ENCODE data around the gene MGARP. TPM values are rescaled to one million over a fixed set of nuclear protein-coding genes. Genes with fewer than 3 reads are reported as not detected.

Gene MGARP
- polyA plus RNA-seq, 1 donor from 2014 or later = 1.3 TPM

- no peaks in the 10 kb centered on the region for H4K20me1 ChIP-seq (ENCODE audit: insufficient read depth)
- no peaks in the 10 kb centered on the region for H3K9me2 ChIP-seq (ENCODE audit: insufficient read depth, low read length)
- TF ChIP-seq SMC3 (conservative IDR thresholded peaks at IDR 0.05; ENCODE audit: poor library complexity) = peak; percentile 92
- TF ChIP-seq RAD21 (conservative IDR thresholded peaks at IDR 0.05) = peak; percentile 82
- TF ChIP-seq CTCF (IDR thresholded peaks at IDR 0.05; ENCODE audit: poor library complexity, severe bottlenecking) = peak; percentile 95
- peak; percentile 69 for TF ChIP-seq MXI1 (conservative IDR thresholded peaks at IDR 0.05; ENCODE audit: poor library complexity, severe bottlenecking)
- TF ChIP-seq REST (IDR thresholded peaks at IDR 0.05; ENCODE audit: borderline replicate concordance) = peak; percentile 83
- TF ChIP-seq EP300 (conservative IDR thresholded peaks at IDR 0.05; ENCODE audit: poor library complexity, severe bottlenecking) = no peak
- TF ChIP-seq EZH2 (IDR thresholded peaks at IDR 0.05; ENCODE audit: borderline replicate concordance, insufficient read depth, low read length, poor library complexity, severe bottlenecking) = no peak
- peak; percentile 68 for TF ChIP-seq TAF1 (IDR thresholded peaks at IDR 0.05; ENCODE audit: low read depth)
- TF ChIP-seq POLR2AphosphoS5 (IDR thresholded peaks at IDR 0.05) = peak; percentile 81
- no peaks in the 10 kb centered on the region for H3K9me3 ChIP-seq (ENCODE audit: low read length)
- no peaks in the 10 kb centered on the region for H3K36me3 ChIP-seq (ENCODE audit: insufficient read depth, low read length)
- peak overlapping the region; percentile 69 for H3K4me2 ChIP-seq (ENCODE audit: low read length)
- H3K27me3 ChIP-seq (ENCODE audit: insufficient read depth, low read depth, low read length) = no peaks in the 10 kb centered on the region
- no peaks in the 10 kb centered on the region for H3F3A ChIP-seq (ENCODE audit: insufficient read depth, low read length, poor library complexity, severe bottlenecking)
- peaks cover 18% of the 10 kb centered on the region for H3K79me2 ChIP-seq (replicated peaks; ENCODE audit: insufficient read depth, low read length)
- peak overlapping the region; percentile 92 for H2AFZ ChIP-seq (ENCODE audit: low read depth, low read length)
- peak overlapping the region; percentile 48 for H3K27ac ChIP-seq (ENCODE audit: low read length)
- peak overlapping the region; percentile 80 for H3K9ac ChIP-seq (ENCODE audit: low read length)
- peak overlapping the region; percentile 86 for H3K4me3 ChIP-seq (ENCODE audit: low read length)
Observed at GRCh38 chr4:139295206-139295941, 15.3 kb upstream of the MGARP start.

GRCh38 chr4:139286186-139286698 lies 6.2 kb upstream of the MGARP start:
- H3K79me2 ChIP-seq (replicated peaks; ENCODE audit: insufficient read depth, low read length) = no peaks in the 10 kb centered on the region
- H3K27me3 ChIP-seq (ENCODE audit: insufficient read depth, low read depth, low read length) = peaks cover 1% of the 10 kb centered on the region
- H3K4me2 ChIP-seq (ENCODE audit: low read length) = no peak overlapping the region
- no peak overlapping the region for H2AFZ ChIP-seq (ENCODE audit: low read depth, low read length)
- peaks cover 3% of the 10 kb centered on the region for H3K36me3 ChIP-seq (ENCODE audit: insufficient read depth, low read length)
- no peak overlapping the region for H3K9ac ChIP-seq (ENCODE audit: low read length)
- no peaks in the 10 kb centered on the region for H3F3A ChIP-seq (ENCODE audit: insufficient read depth, low read length, poor library complexity, severe bottlenecking)
- no peaks in the 10 kb centered on the region for H4K20me1 ChIP-seq (ENCODE audit: insufficient read depth)
- H3K9me3 ChIP-seq (ENCODE audit: low read length) = no peaks in the 10 kb centered on the region
- no peaks in the 10 kb centered on the region for H3K9me2 ChIP-seq (ENCODE audit: insufficient read depth, low read length)
- no peak overlapping the region for H3K27ac ChIP-seq (ENCODE audit: low read length)
- no peak for TF ChIP-seq SMC3 (conservative IDR thresholded peaks at IDR 0.05; ENCODE audit: poor library complexity)
- no peak for TF ChIP-seq POLR2AphosphoS5 (IDR thresholded peaks at IDR 0.05)
- no peak for TF ChIP-seq RAD21 (conservative IDR thresholded peaks at IDR 0.05)
- H3K4me3 ChIP-seq (ENCODE audit: low read length) = no peak overlapping the region
